ENCODE data around the gene HSD17B12. TPM values are rescaled to one million over a fixed set of nuclear protein-coding genes. Genes with fewer than 3 reads are reported as not detected.
"Not testable (repeated sequence)": the region's sequence is repeated elsewhere in the genome, so short reads cannot be mapped to it uniquely, and the experiment has no call there.

The HSD17B12 gene
- 61.2 TPM for total RNA-seq
- long read RNA-seq, full-length matches to known transcripts, result 28 of 31 reads
- long read RNA-seq, partial matches to known transcripts, result 1 of 31 reads
- long read RNA-seq, other reads (novel, unspliced or antisense), result 2 of 31 reads

- intact Hi-C loops (cut with DNase I), result loop anchor here (5.0 kb wide), 1 partner anchor 38 kb away; no protein-coding TSS in a partner anchor
- peak; percentile 100 for ATAC-seq
- DNase-seq (ENCODE audit: missing footprints), result peak; percentile 100
These were observed at the start of gene HSD17B12 for GRCh38 chr11:43680521-43681400. HSD17B12 (plus strand) TSS chr11:43680738; CDS start chr11:43680828, 90 bp downstream.

- ATAC-seq, result no peak
- intact Hi-C loops (cut with DNase I), result no loop called here
- no peak for DNase-seq (ENCODE audit: missing footprints)
These were observed 48.8 kb upstream of the HSD17B12 start for GRCh38 chr11:43631732-43632131.

- ATAC-seq (no peak), DNase-seq (ENCODE audit: missing footprints) (no peak)
- intact Hi-C loops (cut with DNase I), result no loop called here
These were observed 48.4 kb upstream of the HSD17B12 start for GRCh38 chr11:43632181-43632580.

GRCh38 chr11:43638717-43639116 is 41.8 kb upstream of the HSD17B12 start:
- DNase-seq (ENCODE audit: missing footprints) (no peak), ATAC-seq (no peak)
- intact Hi-C loops (cut with DNase I), result no loop called here

GRCh38 chr11:43639224-43639623 is 41.3 kb upstream of the HSD17B12 start:
- DNase-seq (ENCODE audit: missing footprints), result no peak
- intact Hi-C loops (cut with DNase I), result no loop called here
- no peak for ATAC-seq

- ATAC-seq (no peak), DNase-seq (ENCODE audit: missing footprints) (no peak)
- intact Hi-C loops (cut with DNase I), result loop anchor here (5.0 kb wide), 4 partner anchors 42 to 328 kb away; partner anchors contain the start of genes API5 and HSD17B12
These were observed 40.6 kb upstream of the HSD17B12 start for GRCh38 chr11:43639920-43640319.

GRCh38 chr11:43643898-43644620 is 36.5 kb upstream of the HSD17B12 start:
- DNase-seq (ENCODE audit: missing footprints), result peak; percentile 95
- intact Hi-C loops (cut with DNase I), result loop anchor here (5.0 kb wide), 4 partner anchors 38 to 332 kb away; partner anchors contain the start of genes API5 and HSD17B12
- ATAC-seq, result peak; percentile 99

- intact Hi-C loops (cut with DNase I), result loop anchor here (5.0 kb wide), 4 partner anchors 38 to 332 kb away; partner anchors contain the start of genes API5 and HSD17B12
- ATAC-seq, result no peak
- DNase-seq (ENCODE audit: missing footprints), result no peak
These were observed 35.8 kb upstream of the HSD17B12 start for GRCh38 chr11:43644621-43645299.

GRCh38 chr11:43646767-43647166 is 33.8 kb upstream of the HSD17B12 start:
- ATAC-seq, result no peak
- no peak for DNase-seq (ENCODE audit: missing footprints)
- intact Hi-C loops (cut with DNase I), result no loop called here

GRCh38 chr11:43648888-43649287 is 31.6 kb upstream of the HSD17B12 start:
- DNase-seq (ENCODE audit: missing footprints) (no peak), ATAC-seq (no peak)
- intact Hi-C loops (cut with DNase I), result no loop called here

- intact Hi-C loops (cut with DNase I), result no loop called here
- no peak for DNase-seq (ENCODE audit: missing footprints)
- ATAC-seq, result no peak
These were observed 31.0 kb upstream of the HSD17B12 start for GRCh38 chr11:43649501-43649900.

GRCh38 chr11:43649921-43650320 is 30.6 kb upstream of the HSD17B12 start:
- ATAC-seq (no peak), DNase-seq (ENCODE audit: missing footprints) (no peak)
- intact Hi-C loops (cut with DNase I), result no loop called here

GRCh38 chr11:43663018-43663417 is 17.5 kb upstream of the HSD17B12 start:
- ATAC-seq; intact Hi-C loops (cut with DNase I); DNase-seq (ENCODE audit: missing footprints): not testable (repeated sequence)

- intact Hi-C loops (cut with DNase I), result no loop called here
- DNase-seq (ENCODE audit: missing footprints), result no peak
These were observed 16.2 kb upstream of the HSD17B12 start for GRCh38 chr11:43664295-43664694.

GRCh38 chr11:43671284-43671683 is 9.3 kb upstream of the HSD17B12 start:
- DNase-seq (ENCODE audit: missing footprints); ATAC-seq; intact Hi-C loops (cut with DNase I): not testable (repeated sequence)

More at GRCh38 chr11:43664295-43664694, 16.2 kb upstream of the HSD17B12 start:
- no peak for ATAC-seq

- no peak for ATAC-seq
- no peak for DNase-seq (ENCODE audit: missing footprints)
- intact Hi-C loops (cut with DNase I), result no loop called here
These were observed 6.0 kb upstream of the HSD17B12 start for GRCh38 chr11:43674560-43674959.

- ATAC-seq, result no peak
- intact Hi-C loops (cut with DNase I), result no loop called here
- DNase-seq (ENCODE audit: missing footprints), result no peak
These were observed 3.6 kb upstream of the HSD17B12 start for GRCh38 chr11:43676933-43677332.

- DNase-seq (ENCODE audit: missing footprints), result no peak
- intact Hi-C loops (cut with DNase I), result loop anchor here (5.0 kb wide), 1 partner anchor 39 kb away; no protein-coding TSS in a partner anchor
- no peak for ATAC-seq
These were observed 934 bp downstream of the HSD17B12 start for GRCh38 chr11:43681401-43681942.

Data from Right ventricle myocardium inferior (tissue), 1 donor.